HG02798 (cell line): Measurements from ENCODE around the gene USP8.

Experiments used
- ATAC-seq: cut with Tn5 transposase; IDR thresholded peaks from one replicate; pipeline ENCODE4 v1.9.1; 2021; ENCODE audit warnings: mild to moderate bottlenecking; ENCODE audit not compliant: unreplicated experiment, poor library complexity

Gene USP8

GRCh38 chr15:50523851-50524251 lies 99.6 kb downstream of the USP8 start:
- ATAC-seq = no peak

GRCh38 chr15:50531163-50531562 lies 107.0 kb downstream of the USP8 start:
- ATAC-seq = no peak

GRCh38 chr15:50531766-50532165 lies 107.6 kb downstream of the USP8 start:
- no peak for ATAC-seq

GRCh38 chr15:50542887-50543210 lies 118.6 kb downstream of the USP8 start:
- ATAC-seq = no peak

GRCh38 chr15:50543556-50543955 lies 119.4 kb downstream of the USP8 start:
- ATAC-seq = no peak

- ATAC-seq = no peak
Measured at GRCh38 chr15:50544368-50544767, 120.2 kb downstream of the USP8 start.

GRCh38 chr15:50546566-50546965 lies 122.4 kb downstream of the USP8 start, which contains the start of gene USP50:
Gene USP50 (minus strand): TSS chr15:50546666. CDS start chr15:50546525, 141 bp downstream.
- ATAC-seq = no peak

GRCh38 chr15:50549326-50549725 lies 125.1 kb downstream of the USP8 start:
- no peak for ATAC-seq

- no peak for ATAC-seq
Measured at GRCh38 chr15:50552238-50552637, 128.0 kb downstream of the USP8 start.

GRCh38 chr15:50556642-50557371 lies 132.6 kb downstream of the USP8 start:
- no peak for ATAC-seq

- no peak for ATAC-seq
Measured at GRCh38 chr15:50558012-50558411, 133.8 kb downstream of the USP8 start.

- ATAC-seq = no peak
Measured at GRCh38 chr15:50562735-50563640, 138.8 kb downstream of the USP8 start.

GRCh38 chr15:50563756-50564155 lies 139.6 kb downstream of the USP8 start:
- ATAC-seq = no peak
